HG03342 (cell line): ENCODE measurements around the gene RAX2.

ENCODE experiments used
- ATAC-seq: cut with Tn5 transposase; IDR thresholded peaks from one replicate; pipeline ENCODE4 v1.9.1; 2021; ENCODE audit warnings: mild to moderate bottlenecking, moderate library complexity; ENCODE audit not compliant: unreplicated experiment

Gene RAX2

DNA sequence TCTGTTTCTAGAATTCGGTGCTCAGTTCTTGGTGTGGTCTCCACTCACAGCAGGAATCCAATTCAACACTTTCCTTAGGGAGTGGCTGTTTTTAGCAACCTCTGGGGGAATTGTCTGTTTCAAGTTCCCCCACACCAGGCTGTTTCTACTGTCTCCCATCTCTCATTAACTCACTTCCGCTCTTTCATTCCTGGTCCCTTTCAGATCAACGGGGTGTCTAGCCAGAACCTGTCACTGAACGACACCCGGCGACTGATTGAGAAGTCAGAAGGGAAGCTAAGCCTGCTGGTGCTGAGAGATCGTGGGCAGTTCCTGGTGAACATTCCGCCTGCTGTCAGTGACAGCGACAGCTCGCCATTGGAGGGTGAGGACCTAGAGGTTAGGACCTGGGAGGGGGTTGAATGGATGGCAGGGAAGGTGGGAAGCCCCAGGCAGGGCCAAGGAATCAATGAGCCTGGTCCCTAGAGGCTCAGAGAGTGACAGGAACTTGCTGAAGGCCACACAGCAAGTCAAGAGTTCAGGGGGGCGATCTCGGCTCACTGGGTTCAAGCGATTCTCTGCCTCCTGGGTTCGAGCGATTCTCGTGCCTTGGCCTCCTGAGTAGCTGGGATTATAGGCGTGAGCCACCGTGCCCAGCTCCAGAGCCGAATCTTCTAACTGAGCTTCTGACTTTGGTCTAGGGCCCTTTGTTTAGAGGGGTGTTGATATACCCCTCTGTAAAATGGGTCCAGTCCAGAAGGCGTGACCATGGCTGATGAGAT, 38.3 kb downstream of the RAX2 start:
- ATAC-seq = no peak

DNA sequence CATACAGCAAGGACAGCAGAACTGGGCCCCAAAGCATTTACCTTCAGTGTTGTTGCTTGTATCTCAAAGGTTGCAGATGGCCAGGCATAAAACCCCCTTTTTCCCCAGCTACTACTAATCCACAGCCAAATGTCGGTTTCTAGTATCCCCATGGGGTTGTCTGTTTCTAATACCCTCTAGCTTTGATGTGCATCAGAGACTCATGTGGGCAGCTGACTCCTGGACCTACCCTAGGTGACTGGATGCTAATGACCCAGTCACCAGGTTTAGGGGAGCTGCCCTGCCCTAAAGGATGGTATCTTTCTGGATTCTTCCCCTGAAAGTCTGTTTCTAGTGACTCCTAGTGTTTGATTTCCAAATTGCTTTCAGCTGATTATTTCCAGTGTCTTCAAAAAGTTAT, 39.9 kb downstream of the RAX2 start:
- no peak for ATAC-seq

DNA sequence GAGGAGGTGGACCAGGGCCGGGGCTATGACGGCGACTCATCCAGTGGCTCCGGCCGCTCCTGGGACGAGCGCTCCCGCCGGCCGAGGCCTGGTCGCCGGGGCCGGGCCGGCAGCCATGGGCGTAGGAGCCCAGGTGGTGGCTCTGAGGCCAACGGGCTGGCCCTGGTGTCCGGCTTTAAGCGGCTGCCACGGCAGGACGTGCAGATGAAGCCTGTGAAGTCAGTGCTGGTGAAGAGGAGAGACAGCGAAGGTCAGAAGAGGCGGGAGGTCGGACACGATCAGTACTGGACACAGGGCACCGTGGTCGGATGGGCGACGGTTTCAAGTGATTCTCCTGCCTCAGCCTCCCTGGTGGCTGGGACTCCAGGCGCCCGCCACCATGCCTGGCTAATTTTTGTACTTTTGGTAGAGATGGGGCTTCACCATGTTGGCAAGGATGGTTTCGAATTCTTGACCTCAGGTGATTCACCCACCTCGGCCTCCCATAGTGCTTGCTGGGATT, 41.5 kb downstream of the RAX2 start:
- no peak for ATAC-seq

DNA sequence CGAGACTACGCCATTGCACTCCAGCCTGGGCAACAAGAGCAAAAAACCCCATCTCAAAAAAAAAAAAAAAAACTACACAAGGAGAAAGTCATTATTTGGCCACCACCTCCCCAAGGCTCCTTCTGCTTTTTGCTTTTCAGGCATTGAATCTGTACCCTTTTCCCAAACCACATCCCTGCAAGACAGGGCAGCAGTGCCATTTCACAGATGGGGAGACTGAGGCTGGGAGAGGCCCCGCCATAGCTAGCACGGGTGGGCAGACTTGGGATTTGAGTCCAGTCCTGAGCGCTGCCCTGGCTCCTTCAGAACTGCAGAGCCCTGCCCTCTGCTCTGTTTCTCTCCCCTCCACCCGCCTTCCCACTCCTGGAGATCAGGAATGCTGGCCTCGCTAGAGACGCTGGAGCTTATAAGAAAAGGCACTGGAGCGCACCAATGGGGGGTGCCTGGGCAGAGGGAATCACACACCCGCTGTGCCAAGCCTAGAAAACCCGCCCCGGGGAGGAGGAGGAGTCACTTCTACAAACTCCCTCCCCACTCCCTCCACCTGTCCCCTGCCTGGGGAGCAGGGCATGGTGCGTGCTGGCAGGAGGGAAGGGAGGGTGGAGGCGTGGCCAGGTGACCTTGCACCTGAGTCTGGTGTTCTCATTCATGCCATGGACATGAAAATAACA, 46.3 kb downstream of the RAX2 start:
- no peak for ATAC-seq

DNA sequence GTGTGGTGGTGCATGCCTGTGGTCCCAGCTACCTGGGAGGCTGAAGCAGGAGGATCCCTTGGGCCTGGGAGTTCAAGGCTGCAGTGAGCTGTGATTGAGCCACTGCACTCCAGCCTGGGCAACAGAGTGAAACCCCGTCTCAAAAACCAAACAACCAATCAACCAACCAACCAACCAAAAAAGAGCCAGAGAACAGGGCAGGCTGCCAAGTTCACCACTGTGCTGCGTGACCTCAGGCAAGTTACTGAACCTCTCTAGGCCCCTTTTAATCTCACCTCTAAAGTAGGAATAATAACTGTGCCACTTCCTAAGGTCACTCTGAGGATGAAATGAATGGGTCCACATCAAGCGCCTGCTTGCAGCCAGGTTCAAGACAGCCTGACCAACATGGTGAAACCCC, 46.9 kb downstream of the RAX2 start:
- no peak for ATAC-seq

DNA sequence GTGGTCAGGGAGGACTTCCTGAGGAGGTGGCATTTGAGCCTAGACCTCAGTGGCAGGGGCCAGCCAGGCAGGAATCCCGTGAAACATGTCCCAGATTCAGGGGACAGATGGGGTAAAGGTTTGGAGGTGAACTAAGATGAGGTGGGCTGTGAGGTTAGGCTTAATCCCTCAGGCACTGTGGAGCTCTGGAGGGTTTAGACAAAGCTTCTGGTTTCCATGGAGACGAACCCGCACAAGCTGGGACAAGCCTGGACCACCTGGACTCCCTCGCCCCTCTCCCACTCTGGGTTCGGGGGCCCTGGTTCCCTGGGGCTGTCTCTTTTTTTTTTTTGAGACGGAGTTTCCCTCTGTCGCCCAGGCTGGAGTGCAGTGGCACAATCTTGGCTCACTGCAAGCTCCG, 48.1 kb downstream of the RAX2 start:
- ATAC-seq = no peak

DNA sequence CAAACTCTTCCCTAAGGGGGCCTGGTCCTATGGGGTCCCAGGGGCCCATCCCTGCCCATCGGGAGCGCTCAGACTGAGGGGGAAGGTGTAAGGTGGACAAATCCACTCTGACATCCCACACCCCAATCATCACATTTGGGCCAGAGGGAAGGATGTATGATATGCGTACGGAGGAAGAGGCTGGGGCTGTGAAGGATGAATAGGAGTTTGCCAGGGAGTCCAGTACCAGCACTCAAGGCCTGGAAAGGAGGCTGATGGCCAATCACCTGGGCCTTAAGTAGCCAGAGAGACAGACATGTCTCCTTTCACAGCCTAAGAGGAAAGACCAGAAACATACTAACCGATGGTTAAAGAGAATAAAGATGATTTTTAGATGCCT, 48.9 kb downstream of the RAX2 start:
- ATAC-seq = no peak

DNA sequence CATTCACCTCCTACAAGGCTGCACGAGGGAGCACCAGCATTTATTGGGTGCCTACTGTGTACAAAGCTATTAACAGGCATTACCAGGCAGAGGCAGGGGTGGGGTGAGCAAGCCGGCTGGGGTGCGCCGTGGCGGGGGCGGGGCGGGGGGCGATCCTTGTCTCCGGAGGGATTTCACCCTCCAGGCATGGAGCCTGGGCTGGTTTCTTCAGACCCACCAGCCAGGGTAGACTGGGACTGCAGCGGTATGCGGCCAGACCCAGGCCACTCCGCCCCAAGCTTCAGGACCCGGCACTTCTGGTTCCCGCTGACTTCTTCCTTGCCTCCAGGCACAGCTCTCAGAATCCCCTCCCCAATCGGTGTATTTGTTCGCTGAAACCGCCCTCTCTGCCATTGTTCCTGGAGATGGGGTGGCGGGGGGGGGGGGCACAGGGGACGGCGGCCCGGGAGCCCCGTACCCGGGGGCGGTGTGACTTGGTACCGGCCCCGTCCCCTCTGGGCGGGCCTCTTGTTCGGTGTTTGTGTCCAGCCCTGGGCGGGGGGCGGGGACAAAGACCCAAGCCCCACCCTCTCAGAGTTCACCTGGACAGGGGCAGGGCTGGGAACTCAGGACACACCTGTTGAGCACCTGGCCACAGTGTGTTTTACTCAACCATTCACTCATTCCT, 49.5 kb downstream of the RAX2 start:
- ATAC-seq = no peak

DNA sequence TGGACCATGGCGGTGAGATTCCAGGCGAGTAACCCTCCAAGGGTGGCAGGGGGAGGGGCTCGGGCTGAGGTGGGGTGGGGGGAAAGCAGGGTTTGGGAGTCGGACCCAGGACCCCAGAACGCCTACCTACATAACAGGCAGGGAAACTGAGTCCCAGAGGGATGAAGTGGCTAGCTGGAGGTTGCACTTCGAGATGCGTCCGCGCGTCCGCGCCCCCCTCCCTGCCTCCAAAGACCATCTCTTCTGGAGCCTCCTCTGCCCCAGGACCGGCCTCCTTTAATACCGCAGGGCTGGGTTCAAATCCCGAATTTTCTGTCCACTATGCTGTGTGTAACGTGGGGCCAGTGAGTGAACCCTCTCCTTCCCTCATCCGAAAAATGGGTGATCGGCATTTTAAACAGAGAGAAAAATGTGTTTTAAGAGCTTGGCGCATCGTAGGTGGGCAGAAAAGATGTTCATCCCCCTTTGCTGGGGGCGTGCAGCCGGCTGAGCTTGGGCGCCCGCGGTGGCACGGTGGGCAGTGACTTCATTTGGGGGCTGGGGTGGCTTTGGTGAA, 50.1 kb downstream of the RAX2 start:
- no peak for ATAC-seq

DNA sequence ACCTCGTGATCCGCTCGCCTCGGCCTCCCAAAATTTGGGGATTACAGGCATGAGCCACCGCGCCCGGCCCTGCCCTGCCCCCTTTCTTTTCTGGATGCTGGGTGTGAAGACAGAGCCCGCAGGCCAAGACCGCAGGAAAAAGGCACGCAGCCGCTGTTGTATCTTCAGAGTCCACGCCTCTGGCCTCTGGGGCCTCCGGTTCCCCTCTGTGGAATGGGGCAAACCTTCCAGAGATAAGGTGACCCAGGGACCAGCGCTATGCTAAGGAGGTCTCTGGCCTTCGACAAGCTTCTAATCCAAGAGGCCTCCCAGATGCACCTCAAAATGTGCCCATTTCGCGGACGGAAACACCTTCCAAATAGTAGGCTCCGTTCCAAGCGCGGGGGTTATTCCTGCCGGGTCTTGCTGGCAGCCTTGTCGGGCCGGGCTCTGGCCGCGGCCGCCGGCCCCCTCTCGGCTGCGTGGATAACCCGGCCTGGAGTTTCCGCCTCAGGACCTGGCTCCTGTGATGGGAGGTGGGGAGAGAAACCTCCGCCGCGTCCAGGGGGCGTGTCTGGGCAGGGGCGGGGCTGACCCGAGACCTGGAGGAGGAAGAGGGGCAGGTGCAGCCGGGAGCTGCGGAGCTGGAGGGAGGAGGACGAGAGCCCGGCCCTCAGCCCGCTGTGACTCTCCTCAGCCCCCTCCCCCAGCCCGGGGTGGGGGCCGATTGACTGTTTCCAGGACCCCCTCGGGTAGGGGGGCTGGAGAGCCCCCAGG, 50.7 kb downstream of the RAX2 start:
- ATAC-seq = no peak

DNA sequence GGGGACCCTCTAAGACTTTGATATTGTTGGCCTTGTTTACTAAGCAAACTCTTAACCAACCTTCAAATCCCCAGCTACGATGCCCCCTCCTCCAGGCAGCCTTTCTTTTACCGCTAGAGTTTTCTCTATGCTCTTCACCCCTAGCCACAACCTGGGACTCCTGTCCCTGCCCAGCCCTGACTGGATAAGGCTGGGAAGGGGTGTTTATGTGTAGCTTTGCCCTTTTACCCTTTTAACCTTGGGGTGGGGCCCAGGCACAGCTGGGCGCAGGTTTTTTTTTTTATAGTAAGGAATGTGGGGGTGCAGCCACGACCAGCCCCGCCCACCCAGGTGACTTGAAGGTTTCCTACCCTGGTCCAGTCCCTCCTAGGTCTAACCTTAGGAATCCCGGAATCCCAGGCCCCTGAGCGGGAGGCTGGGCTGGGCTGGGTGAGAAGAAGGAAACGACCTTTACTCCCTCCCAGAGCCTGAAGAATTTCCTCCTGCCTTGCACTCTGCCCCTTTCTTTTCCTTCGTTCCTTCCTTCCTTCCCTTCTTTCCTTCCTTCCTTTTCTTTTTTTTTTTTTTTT, 51.6 kb downstream of the RAX2 start:
- ATAC-seq = no peak

DNA sequence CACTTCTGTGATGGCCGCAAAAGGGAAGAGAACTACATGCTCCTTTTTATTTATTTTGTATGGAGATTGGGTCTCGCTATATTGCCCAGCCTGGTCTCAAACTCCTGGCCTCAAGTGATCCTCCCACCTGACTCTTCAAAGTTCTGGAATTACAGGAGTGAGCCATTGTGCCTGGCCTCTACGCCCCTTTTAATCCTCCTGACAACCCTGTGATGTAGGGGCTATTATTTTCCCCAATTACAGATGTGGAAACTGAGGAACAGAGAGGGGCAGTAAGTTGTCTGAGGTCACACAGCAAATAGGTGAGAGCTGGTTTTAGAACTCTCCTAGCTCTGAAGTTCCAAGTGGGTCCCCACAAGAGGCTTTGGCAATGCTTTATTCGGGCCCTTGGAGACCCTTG, 52.2 kb downstream of the RAX2 start:
- no peak for ATAC-seq
